Spinal cord (tissue), 10 donors: ENCODE measurements around the gene SPATA31D1. TPM values are rescaled to one million over a fixed set of nuclear protein-coding genes. Genes with fewer than 3 reads are reported as not detected.

Experiments used
- DNase-seq, 6 donors: peaks; one replicate each; pipeline versions ENCODE4 v3.0.0 to v3.0.0-alpha.2; 2013 to 2015; ENCODE audit warnings: low spot score in 6 of 6, low read depth in 4 of 6
- H3K27ac ChIP-seq: one replicate; pipeline ENCODE4 v1.5.1; 2013; ENCODE audit warnings: low read depth, low read length, control low read depth
- H3K27me3 ChIP-seq: one replicate; pipeline ENCODE4 v1.6.1; 2013; ENCODE audit warnings: low read length; ENCODE audit not compliant: control insufficient read depth, insufficient read depth
- H3K36me3 ChIP-seq: one replicate; pipeline ENCODE4 v1.6.1; 2013; ENCODE audit warnings: low read length; ENCODE audit not compliant: control insufficient read depth, insufficient read depth
- H3K4me1 ChIP-seq: one replicate; pipeline ENCODE4 v1.6.1; 2013; ENCODE audit warnings: low read length; ENCODE audit not compliant: control insufficient read depth, insufficient read depth
- H3K4me3 ChIP-seq: one replicate; pipeline ENCODE4 v1.5.1; 2013; ENCODE audit warnings: low read depth, low read length, control low read depth
- H3K9me3 ChIP-seq: one replicate; pipeline ENCODE4 v1.6.1; 2013; ENCODE audit warnings: low read length; ENCODE audit not compliant: control insufficient read depth, insufficient read depth
- WGBS: methylation state at CpG from one replicate; pipeline ENCODE4 v1.1.5; 2013; ENCODE audit warnings: missing lambda C conversion rate; ENCODE audit not compliant: insufficient coverage; 5-methylcytosine and 5-hydroxymethylcytosine counted together
- polyA plus RNA-seq, 2 donors: library from polyadenylated mRNA; unstranded; fragments of 120-200 nt; gene quantifications; one replicate each; pipeline ENCODE4 v1.2.1, GENCODE V29; 2013; ENCODE audit not compliant: insufficient read length in 2 of 2
- total RNA-seq, 2 donors: library from RNA; depleted of rRNA in 1 of 2; stranded (reverse); fragments of 120-200 nt in 1 of 2; fragments of >200 nt in 1 of 2; gene quantifications; one replicate each; pipeline versions ENCODE4 v1.2.3 to v1.2.4, GENCODE V29; 2013 to 2014
- donor health status: healthy.

Gene SPATA31D1
- total and polyA plus RNA-seq, 4 donors = not detected

DNA sequence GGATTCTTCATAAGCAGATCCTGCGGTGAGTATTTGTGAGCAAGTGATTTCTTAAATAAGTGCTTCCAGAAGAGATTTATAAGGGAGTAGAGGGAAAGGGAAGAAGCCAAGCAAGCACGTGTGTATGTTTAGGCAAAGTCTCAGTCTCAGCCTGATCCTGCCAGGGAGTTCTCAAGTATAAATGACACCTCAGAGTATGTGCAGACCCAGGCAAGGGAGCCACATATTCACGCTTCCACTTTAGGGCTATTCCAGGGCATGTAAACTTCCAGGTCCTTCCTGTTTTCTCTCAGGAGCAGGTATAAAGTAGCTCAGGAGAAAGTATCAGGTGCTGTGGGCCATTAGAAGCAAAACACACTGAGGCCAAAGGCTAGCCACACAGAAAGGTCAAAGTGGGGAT, 22.6 kb downstream of the SPATA31D1 start:
- Histone ChIP-seq H3K27ac (no peak overlapping the region), H3K4me1 (no peaks in the 10 kb centered on the region), H3K36me3 (no peaks in the 10 kb centered on the region), H3K27me3 (no peaks in the 10 kb centered on the region), H3K4me3 (no peak overlapping the region), H3K9me3 (no peaks in the 10 kb centered on the region)
- DNase-seq = no peak
- 82% methylated on average over 3 of the region's 3 CpGs for WGBS

DNA sequence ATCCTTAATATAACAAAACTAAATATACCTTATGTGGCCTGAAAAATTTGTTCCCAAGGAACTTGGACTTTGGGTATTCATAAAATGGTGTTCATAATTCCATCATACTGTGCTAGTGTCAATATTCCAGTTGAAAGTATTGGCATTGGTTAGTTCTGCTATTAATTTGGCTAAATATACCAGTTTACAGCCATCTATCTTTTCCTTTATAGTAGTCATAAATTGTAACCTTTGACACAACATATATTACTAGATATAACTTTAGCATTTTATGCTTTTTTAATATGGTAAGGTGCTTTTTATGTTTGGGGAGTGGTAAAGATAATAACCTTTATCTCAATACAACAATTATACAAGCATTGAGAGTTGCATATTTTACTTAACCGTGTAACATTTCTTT, 23.7 kb downstream of the SPATA31D1 start:
- H3K4me3 ChIP-seq = no peak overlapping the region
- DNase-seq = no peak
- H3K4me1 ChIP-seq = no peaks in the 10 kb centered on the region
- no peak overlapping the region for H3K27ac ChIP-seq
- H3K36me3 ChIP-seq = no peaks in the 10 kb centered on the region
- no peaks in the 10 kb centered on the region for H3K9me3 ChIP-seq
- no CpG with 5 or more reads among the region's 1 CpG for WGBS
- H3K27me3 ChIP-seq = no peaks in the 10 kb centered on the region

DNA sequence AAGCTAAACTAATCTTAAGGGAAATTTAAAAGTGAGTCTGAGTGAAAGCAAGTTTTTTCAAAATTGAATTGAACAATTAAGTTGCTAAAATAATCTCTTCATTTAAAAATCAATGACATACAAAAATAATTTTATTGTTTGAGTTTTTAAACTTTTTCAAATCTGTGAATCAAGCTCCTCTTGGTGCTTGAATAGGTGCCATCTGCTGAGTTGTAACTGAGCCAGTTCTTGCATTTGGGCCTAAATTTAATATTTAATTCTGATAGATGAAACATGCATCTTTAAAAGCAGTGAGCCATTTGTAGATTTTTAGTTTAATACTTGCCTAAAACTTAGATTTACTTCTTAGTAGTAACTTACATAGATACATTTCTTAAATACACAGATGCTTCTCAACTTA, 31.8 kb downstream of the SPATA31D1 start:
- no peak for DNase-seq
- Histone ChIP-seq H3K4me3 (no peak overlapping the region), H3K27me3 (no peaks in the 10 kb centered on the region), H3K9me3 (no peaks in the 10 kb centered on the region), H3K36me3 (no peaks in the 10 kb centered on the region), H3K27ac (no peak overlapping the region), H3K4me1 (no peaks in the 10 kb centered on the region)

DNA sequence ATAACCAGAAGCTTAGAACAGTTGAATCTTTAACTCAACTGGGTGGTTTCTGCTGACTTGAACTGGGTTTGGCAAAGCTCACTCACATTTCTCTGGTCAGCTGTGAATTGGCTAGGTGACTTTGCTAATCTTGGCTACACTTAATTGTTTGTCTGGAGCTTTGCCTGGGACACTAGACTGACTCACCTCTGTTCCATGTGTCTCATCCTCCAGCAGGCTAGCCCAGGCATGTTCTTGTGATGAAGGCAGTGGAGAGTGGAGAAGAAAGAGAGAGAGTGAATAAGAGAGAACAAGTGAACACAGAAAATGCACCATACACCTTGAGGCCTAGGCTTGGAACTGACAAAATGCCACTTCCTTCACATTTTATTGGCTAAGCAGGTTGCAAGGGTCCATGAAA, 32.6 kb downstream of the SPATA31D1 start:
- peak in 1 of 6 donors; percentile 22 for DNase-seq

DNA sequence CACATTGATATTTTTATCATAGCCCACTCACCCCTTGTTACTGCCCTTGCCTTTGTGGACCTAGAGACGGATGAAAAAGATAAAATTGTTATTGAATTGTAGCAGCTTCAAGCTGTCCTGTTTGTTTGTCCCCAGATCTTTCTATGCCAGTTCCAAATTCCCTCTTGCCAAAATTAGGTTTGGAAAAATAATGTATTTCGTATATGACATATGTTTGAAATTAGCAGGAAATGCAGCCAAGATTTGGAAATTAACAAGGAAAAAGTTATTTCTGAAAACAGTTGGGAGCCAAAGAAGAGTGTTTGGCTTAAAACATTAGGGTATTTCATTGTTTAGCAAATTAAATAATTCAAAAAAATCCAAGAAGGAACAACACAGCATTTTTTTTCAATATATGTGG, 33.5 kb downstream of the SPATA31D1 start:
- H3K9me3 ChIP-seq = no peaks in the 10 kb centered on the region
- no peaks in the 10 kb centered on the region for H3K27me3 ChIP-seq
- H3K4me3 ChIP-seq = no peak overlapping the region
- DNase-seq = peak in 1 of 6 donors; percentile 65
- no peaks in the 10 kb centered on the region for H3K4me1 ChIP-seq
- WGBS = 80% methylated on average over 1 of the region's 2 CpGs
- no peaks in the 10 kb centered on the region for H3K36me3 ChIP-seq
- no peak overlapping the region for H3K27ac ChIP-seq

More for the DNA sequence above, 32.6 kb downstream of the SPATA31D1 start:
- Histone ChIP-seq H3K27me3 (no peaks in the 10 kb centered on the region), H3K4me1 (no peaks in the 10 kb centered on the region), H3K4me3 (no peak overlapping the region), H3K36me3 (no peaks in the 10 kb centered on the region), H3K9me3 (no peaks in the 10 kb centered on the region), H3K27ac (no peak overlapping the region)

DNA sequence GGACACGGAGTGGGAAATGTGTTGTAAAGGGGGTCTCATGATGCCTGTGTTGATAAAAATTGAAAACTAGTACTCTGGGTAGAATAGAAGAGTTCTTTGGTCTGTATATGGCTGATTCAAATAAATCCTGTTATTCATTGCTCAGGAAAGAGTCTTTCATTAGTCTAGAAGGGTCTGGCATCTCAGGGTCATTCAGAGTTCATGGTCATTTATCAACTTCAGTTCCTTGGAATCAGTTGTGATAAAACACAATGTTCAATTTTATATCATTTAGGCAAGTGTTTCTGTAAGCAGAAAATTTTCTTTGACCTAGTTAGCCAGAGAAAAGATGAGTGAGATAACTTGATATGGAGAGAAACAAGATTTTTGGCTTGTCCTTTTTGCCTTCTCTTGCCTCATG, 36.3 kb downstream of the SPATA31D1 start:
- Histone ChIP-seq H3K36me3 (no peaks in the 10 kb centered on the region), H3K27ac (no peak overlapping the region), H3K4me3 (no peak overlapping the region), H3K9me3 (no peaks in the 10 kb centered on the region), H3K4me1 (no peaks in the 10 kb centered on the region), H3K27me3 (no peaks in the 10 kb centered on the region)
- WGBS = no CpG with 5 or more reads among the region's 1 CpG
- no peak for DNase-seq

DNA sequence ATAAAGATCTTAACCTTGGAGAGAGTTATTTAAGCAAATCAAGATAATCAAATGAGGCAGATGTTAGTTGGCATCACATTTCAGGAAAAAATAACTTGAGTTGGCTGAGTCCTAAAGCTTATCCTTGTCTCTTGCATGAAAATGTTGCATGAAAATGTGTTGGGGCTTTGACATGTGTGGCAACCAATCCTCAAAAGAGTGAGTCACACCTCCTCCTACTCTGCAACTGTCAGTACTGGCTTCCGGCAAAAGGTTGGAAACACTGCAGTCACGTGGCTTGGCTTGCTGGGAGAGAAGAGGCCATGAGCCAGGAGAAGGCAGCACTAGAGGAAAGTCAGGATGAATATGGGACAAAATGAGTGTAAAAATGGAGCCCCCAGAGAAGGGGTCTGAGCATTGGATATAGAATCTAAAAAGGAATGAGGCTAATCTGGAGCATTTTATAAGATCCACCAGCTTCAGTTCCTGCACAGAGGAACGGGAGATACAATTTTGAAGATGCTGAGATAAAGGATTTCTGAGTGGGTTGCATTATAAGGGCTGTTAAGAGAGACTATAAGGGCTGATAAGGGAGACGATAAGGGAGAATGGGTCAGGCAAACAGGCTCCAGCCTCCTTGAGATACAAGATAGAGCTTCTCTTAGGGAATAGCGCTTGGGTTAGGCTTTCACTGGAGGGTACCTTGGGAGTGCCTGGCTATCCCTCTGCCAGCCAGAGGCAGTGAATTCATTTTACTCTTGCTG, 43.1 kb downstream of the SPATA31D1 start:
- WGBS = 81% methylated on average over 4 of the region's 5 CpGs
- peak in 2 of 6 donors; percentile 12 to 89 for DNase-seq
- H3K4me1 ChIP-seq = no peaks in the 10 kb centered on the region

DNA sequence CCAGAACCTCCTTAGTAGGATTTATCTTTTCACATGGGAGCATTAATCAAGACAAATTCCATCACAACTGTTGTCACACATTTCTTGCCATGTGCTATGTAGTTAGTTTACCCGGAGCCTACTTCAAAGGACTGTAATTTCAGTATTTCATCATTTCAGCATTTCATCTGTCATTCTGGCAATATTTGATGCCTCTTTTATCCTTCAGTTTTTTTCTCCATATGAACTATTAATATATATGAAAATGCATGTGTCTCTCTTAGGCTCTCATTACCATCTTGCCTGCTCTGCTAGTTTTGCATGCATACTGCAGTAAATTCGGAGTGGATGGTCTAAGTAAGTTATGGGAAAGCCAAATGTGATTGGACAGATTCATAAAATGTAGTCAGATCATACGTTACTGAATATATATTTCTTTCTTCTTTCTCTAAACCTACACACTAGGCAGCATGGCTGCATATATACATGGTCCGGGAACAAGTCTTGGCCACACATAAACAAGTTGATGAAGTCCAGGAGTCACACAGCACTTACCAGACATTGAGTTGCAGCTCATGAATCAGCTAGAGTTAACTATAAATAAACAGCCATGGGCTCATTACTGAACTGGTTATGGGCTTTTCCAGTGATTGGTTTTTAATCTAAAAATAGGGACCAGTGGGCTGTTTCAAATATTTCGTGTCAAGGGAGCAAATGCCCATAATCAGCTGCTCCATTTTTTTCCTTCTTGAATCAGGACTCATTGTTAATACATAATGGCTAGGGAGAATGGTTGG, 46.6 kb downstream of the SPATA31D1 start:
- peak in 1 of 6 donors; percentile 73 for DNase-seq
- Histone ChIP-seq H3K36me3 (no peaks in the 10 kb centered on the region), H3K4me1 (no peaks in the 10 kb centered on the region), H3K27ac (no peak overlapping the region), H3K27me3 (no peaks in the 10 kb centered on the region), H3K9me3 (no peaks in the 10 kb centered on the region), H3K4me3 (no peak overlapping the region)
- 100% methylated on average over 1 of the region's 5 CpGs for WGBS

More for the DNA sequence above, 43.1 kb downstream of the SPATA31D1 start:
- Histone ChIP-seq H3K4me3 (no peak overlapping the region), H3K9me3 (no peaks in the 10 kb centered on the region), H3K27ac (no peak overlapping the region), H3K27me3 (no peaks in the 10 kb centered on the region), H3K36me3 (no peaks in the 10 kb centered on the region)

DNA sequence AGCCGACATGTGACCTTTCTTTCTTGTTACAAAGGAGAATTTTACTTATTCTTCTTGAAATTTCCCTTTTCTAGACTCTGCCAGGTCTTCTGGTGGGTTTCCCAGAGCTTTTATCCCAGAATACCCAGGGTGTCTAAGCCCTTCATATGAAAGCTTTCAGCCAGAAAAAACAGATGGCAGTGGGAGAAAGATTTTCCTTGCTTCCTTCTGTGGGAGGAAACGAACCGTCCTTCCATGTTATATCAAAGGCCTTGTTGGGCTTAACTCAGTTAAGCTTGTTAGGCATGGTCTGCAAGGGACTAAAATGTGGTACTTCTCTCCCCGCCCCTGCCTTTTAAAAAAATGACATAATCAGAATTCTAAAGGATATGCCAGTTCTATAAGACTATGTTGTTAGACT, 47.5 kb downstream of the SPATA31D1 start:
- no peak overlapping the region for H3K4me3 ChIP-seq
- H3K9me3 ChIP-seq = no peaks in the 10 kb centered on the region
- H3K36me3 ChIP-seq = no peaks in the 10 kb centered on the region
- H3K27ac ChIP-seq = no peak overlapping the region
- no peaks in the 10 kb centered on the region for H3K27me3 ChIP-seq
- WGBS = no CpG with 5 or more reads among the region's 4 CpGs
- no peaks in the 10 kb centered on the region for H3K4me1 ChIP-seq
- DNase-seq = peak in 1 of 6 donors; percentile 91

DNA sequence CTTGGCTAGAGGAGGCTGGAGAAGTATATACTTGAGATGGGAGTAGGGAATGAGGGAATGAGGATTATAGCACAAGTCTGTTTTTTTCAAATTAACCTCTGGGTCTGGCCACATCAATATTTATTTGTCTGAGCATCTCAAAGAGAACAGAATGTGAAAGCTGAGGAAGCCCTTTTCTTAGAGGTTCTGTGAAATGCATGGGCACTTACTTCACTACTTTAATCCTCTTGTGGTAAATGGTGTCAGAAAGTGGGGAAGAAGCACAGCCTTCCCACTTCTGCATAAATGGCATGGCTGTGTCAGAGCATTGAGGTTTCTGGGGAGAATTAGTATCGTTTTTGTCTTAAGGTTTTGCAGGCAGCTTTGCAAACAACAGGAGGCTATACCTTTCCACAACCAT, 48.6 kb downstream of the SPATA31D1 start:
- H3K9me3 ChIP-seq = no peaks in the 10 kb centered on the region
- DNase-seq = no peak
- no peaks in the 10 kb centered on the region for H3K36me3 ChIP-seq
- H3K4me3 ChIP-seq = no peak overlapping the region
- no peak overlapping the region for H3K27ac ChIP-seq
- H3K27me3 ChIP-seq = no peaks in the 10 kb centered on the region
- no peaks in the 10 kb centered on the region for H3K4me1 ChIP-seq
- WGBS = no CpG with 5 or more reads among the region's 1 CpG
